Measurements from ENCODE around the gene C10orf95.

Gene C10orf95

GRCh38 chr10:102465466-102465865 lies 14.1 kb upstream of the C10orf95 start:
- Histone ChIP-seq H3F3A (ENCODE audit: control insufficient read depth, insufficient read depth) (peaks cover 7% of the 10 kb centered on the region; the same call in 1 of the 2 replicates), H3K4me2 (ENCODE audit: low read length) (no peak overlapping the region), H3K4me3 (ENCODE audit: low read length) (no peak overlapping the region), H3K27me3 (ENCODE audit: control insufficient read depth, low read length) (no peaks in the 10 kb centered on the region), H3K27ac (ENCODE audit: low read depth, low read length) (no peak overlapping the region), H3K9me2 (replicated peaks; ENCODE audit: control insufficient read depth, low read length) (no peaks in the 10 kb centered on the region), H3K4me1 (ENCODE audit: control insufficient read depth, low read length) (peaks cover 32% of the 10 kb centered on the region), H4K20me1 (ENCODE audit: control insufficient read depth, insufficient read depth, low read depth, low read length) (no peaks in the 10 kb centered on the region), H3K9me3 (ENCODE audit: control insufficient read depth, insufficient read depth, low read length) (no peaks in the 10 kb centered on the region), H3K36me3 (ENCODE audit: control insufficient read depth, low read length) (peaks cover 18% of the 10 kb centered on the region), H3K79me2 (ENCODE audit: control insufficient read depth, low read length) (peaks cover 52% of the 10 kb centered on the region)
- TF ChIP-seq, protein P1, sequence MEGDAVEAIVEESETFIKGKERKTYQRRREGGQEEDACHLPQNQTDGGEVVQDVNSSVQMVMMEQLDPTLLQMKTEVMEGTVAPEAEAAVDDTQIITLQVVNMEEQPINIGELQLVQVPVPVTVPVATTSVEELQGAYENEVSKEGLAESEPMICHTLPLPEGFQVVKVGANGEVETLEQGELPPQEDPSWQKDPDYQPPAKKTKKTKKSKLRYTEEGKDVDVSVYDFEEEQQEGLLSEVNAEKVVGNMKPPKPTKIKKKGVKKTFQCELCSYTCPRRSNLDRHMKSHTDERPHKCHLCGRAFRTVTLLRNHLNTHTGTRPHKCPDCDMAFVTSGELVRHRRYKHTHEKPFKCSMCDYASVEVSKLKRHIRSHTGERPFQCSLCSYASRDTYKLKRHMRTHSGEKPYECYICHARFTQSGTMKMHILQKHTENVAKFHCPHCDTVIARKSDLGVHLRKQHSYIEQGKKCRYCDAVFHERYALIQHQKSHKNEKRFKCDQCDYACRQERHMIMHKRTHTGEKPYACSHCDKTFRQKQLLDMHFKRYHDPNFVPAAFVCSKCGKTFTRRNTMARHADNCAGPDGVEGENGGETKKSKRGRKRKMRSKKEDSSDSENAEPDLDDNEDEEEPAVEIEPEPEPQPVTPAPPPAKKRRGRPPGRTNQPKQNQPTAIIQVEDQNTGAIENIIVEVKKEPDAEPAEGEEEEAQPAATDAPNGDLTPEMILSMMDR (IDR thresholded peaks at IDR 0.05; ENCODE audit: low read depth, low read length, poor library complexity, severe bottlenecking), result no peak
- no peak for TF ChIP-seq EZH2phosphoT487 (IDR thresholded peaks at IDR 0.05; ENCODE audit: borderline replicate concordance, low read length)

GRCh38 chr10:102463983-102464382 lies 12.6 kb upstream of the C10orf95 start:
- H3K27me3 ChIP-seq (ENCODE audit: control insufficient read depth, low read length), result no peaks in the 10 kb centered on the region
- H3K27ac ChIP-seq (ENCODE audit: low read depth, low read length), result no peak overlapping the region
- H3K4me2 ChIP-seq (ENCODE audit: low read length), result peak overlapping the region; percentile 83
- no peaks in the 10 kb centered on the region for H4K20me1 ChIP-seq (ENCODE audit: control insufficient read depth, insufficient read depth, low read depth, low read length)
- peak overlapping the region; percentile 88 for H3K4me3 ChIP-seq (ENCODE audit: low read length)
- no peaks in the 10 kb centered on the region for H3K9me3 ChIP-seq (ENCODE audit: control insufficient read depth, insufficient read depth, low read length)
- H3F3A ChIP-seq (ENCODE audit: control insufficient read depth, insufficient read depth), result peaks cover 7% of the 10 kb centered on the region; the same call in 1 of the 2 replicates
- no peaks in the 10 kb centered on the region for H3K9me2 ChIP-seq (replicated peaks; ENCODE audit: control insufficient read depth, low read length)
- TF ChIP-seq, protein P1 (IDR thresholded peaks at IDR 0.05; ENCODE audit: low read depth, low read length, poor library complexity, severe bottlenecking), result no peak
- no peak for TF ChIP-seq EZH2phosphoT487 (IDR thresholded peaks at IDR 0.05; ENCODE audit: borderline replicate concordance, low read length)
- H3K4me1 ChIP-seq (ENCODE audit: control insufficient read depth, low read length), result peaks cover 35% of the 10 kb centered on the region
- peaks cover 52% of the 10 kb centered on the region for H3K79me2 ChIP-seq (ENCODE audit: control insufficient read depth, low read length)
- H3K36me3 ChIP-seq (ENCODE audit: control insufficient read depth, low read length), result peaks cover 11% of the 10 kb centered on the region; the same call in 1 of the 2 replicates

- Histone ChIP-seq H3K4me3 (ENCODE audit: low read length) (peak overlapping the region; percentile 88), H3F3A (ENCODE audit: control insufficient read depth, insufficient read depth) (peaks cover 7% of the 10 kb centered on the region; the same call in 1 of the 2 replicates), H3K79me2 (ENCODE audit: control insufficient read depth, low read length) (peaks cover 52% of the 10 kb centered on the region), H3K9me2 (replicated peaks; ENCODE audit: control insufficient read depth, low read length) (no peaks in the 10 kb centered on the region), H3K4me2 (ENCODE audit: low read length) (peak overlapping the region; percentile 83), H3K4me1 (ENCODE audit: control insufficient read depth, low read length) (peaks cover 35% of the 10 kb centered on the region), H3K27me3 (ENCODE audit: control insufficient read depth, low read length) (no peaks in the 10 kb centered on the region), H3K27ac (ENCODE audit: low read depth, low read length) (peak overlapping the region; percentile 75), H3K9me3 (ENCODE audit: control insufficient read depth, insufficient read depth, low read length) (no peaks in the 10 kb centered on the region), H4K20me1 (ENCODE audit: control insufficient read depth, insufficient read depth, low read depth, low read length) (no peaks in the 10 kb centered on the region), H3K36me3 (ENCODE audit: control insufficient read depth, low read length) (peaks cover 7% of the 10 kb centered on the region; the same call in 1 of the 2 replicates)
- TF ChIP-seq, protein P1 (IDR thresholded peaks at IDR 0.05; ENCODE audit: low read depth, low read length, poor library complexity, severe bottlenecking), result no peak
- no peak for TF ChIP-seq EZH2phosphoT487 (IDR thresholded peaks at IDR 0.05; ENCODE audit: borderline replicate concordance, low read length)
Observed at GRCh38 chr10:102462512-102463054, 11.2 kb upstream of the C10orf95 start.

Measured in DOHH2 (cell line).